Endodermal cell (in vitro differentiated cells): ENCODE measurements around the gene ZBTB45. TPM values are rescaled to one million over a fixed set of nuclear protein-coding genes. Genes with fewer than 3 reads are reported as not detected.

Experiments used
- DNase-seq: peaks from one replicate; pipeline ENCODE4 v3.0.0-alpha.2; 2017
- H3K27ac ChIP-seq: 2 replicates; pipeline ENCODE4 v1.5.1; 2013; ENCODE audit warnings: mild to moderate bottlenecking, low read depth, low read length, moderate library complexity
- H3K27me3 ChIP-seq: 2 replicates; pipeline ENCODE4 v1.6.1; 2013; ENCODE audit warnings: mild to moderate bottlenecking, low read length, moderate library complexity; ENCODE audit not compliant: insufficient read depth, control insufficient read depth, poor library complexity, severe bottlenecking
- H3K36me3 ChIP-seq: 2 replicates; pipeline ENCODE4 v1.7.0; 2013; ENCODE audit warnings: mild to moderate bottlenecking, low read length, moderate library complexity; ENCODE audit not compliant: control insufficient read depth, insufficient read depth
- H3K4me1 ChIP-seq: one replicate; pipeline ENCODE4 v1.7.0; 2013; ENCODE audit warnings: low read length; ENCODE audit not compliant: control insufficient read depth, insufficient read depth
- H3K4me3 ChIP-seq: 2 replicates; pipeline ENCODE4 v1.5.1; 2013; ENCODE audit warnings: mild to moderate bottlenecking, low read length, moderate library complexity
- H3K9ac ChIP-seq: 2 replicates; pipeline ENCODE4 v1.6.1; 2013; ENCODE audit warnings: mild to moderate bottlenecking, low read length, moderate library complexity; ENCODE audit not compliant: poor library complexity, severe bottlenecking; ENCODE audit errors: extremely low read depth
- H3K9me3 ChIP-seq: 2 replicates; pipeline ENCODE4 v1.6.1; 2013; ENCODE audit warnings: mild to moderate bottlenecking, low read length, moderate library complexity; ENCODE audit not compliant: control insufficient read depth
- H3K27ac Mint-ChIP-seq: 2 replicates; pipeline ENCODE4 v1.8.0; 2020; ENCODE audit warnings: mixed read lengths
- H3K27me3 Mint-ChIP-seq: 2 replicates; pipeline ENCODE4 v1.8.0; 2021; ENCODE audit warnings: mild to moderate bottlenecking, mixed read lengths; ENCODE audit not compliant: insufficient read depth
- H3K36me3 Mint-ChIP-seq: 2 replicates; pipeline ENCODE4 v1.8.0; 2020; ENCODE audit warnings: low read depth, mixed read lengths
- H3K4me1 Mint-ChIP-seq: 2 replicates; pipeline ENCODE4 v1.8.0; 2020; ENCODE audit warnings: mixed read lengths
- H3K4me3 Mint-ChIP-seq: 2 replicates; pipeline ENCODE4 v1.8.0; 2020; ENCODE audit warnings: mild to moderate bottlenecking, moderate library complexity, mixed read lengths
- H3K9me3 Mint-ChIP-seq: 2 replicates; pipeline ENCODE4 v1.8.0; 2020; ENCODE audit warnings: mild to moderate bottlenecking, mixed read lengths
- CTCF ChIP-seq: fragments of 200-600 bp; sonication (generic); conservative IDR thresholded peaks from 2 replicates; pipeline ENCODE4 v1.5.0; 2021; ENCODE audit warnings: antibody characterized with exemption, mild to moderate bottlenecking
- WGBS, 2 experiments: methylation state at CpG; one replicate each; pipeline versions ENCODE4 v1.1.5 to v1.1.7; 2013; ENCODE audit warnings: missing lambda C conversion rate in 2 of 2, mixed read lengths in 1 of 2; ENCODE audit not compliant: insufficient coverage in 1 of 2, insufficient read length in 1 of 2; 5-methylcytosine and 5-hydroxymethylcytosine counted together
- total RNA-seq, 2 donors: library from RNA; stranded (reverse); fragmentation: NEBNext Ultra II Directional in 1 of 2; extraction: Animal tissue kit (Norgen Biotek cat#: 25700) in 1 of 2; gene quantifications; 2 replicates in 1 of 2; 3 replicates in 1 of 2; pipeline ENCODE4 v1.2.1, GENCODE V29; 2021

Gene ZBTB45
- total RNA-seq, 2 donors from 2014 or later: 19.0 to 19.4 TPM

- H3K4me1 ChIP-seq: no peaks in the 10 kb centered on the region
- no peaks in the 10 kb centered on the region for H3K9me3 ChIP-seq
- peak overlapping the region; percentile 84 for H3K27ac ChIP-seq
- no peaks in the 10 kb centered on the region for H3K27me3 Mint-ChIP-seq
- H3K36me3 ChIP-seq: peaks cover 50% of the 10 kb centered on the region
- DNase-seq: no peak
- H3K27ac Mint-ChIP-seq: peak overlapping the region; percentile 99
- peak overlapping the region; percentile 86 for H3K4me3 ChIP-seq
- H3K4me3 Mint-ChIP-seq: peak overlapping the region; percentile 91
- no peaks in the 10 kb centered on the region for H3K27me3 ChIP-seq
- peaks cover 37% of the 10 kb centered on the region for H3K36me3 Mint-ChIP-seq
- no peak for TF ChIP-seq CTCF
- peak overlapping the region; percentile 23 for H3K9ac ChIP-seq
- H3K9me3 Mint-ChIP-seq: no peaks in the 10 kb centered on the region
- peaks cover 27% of the 10 kb centered on the region for H3K4me1 Mint-ChIP-seq
- WGBS, 2 experiments: 73 to 82% methylated on average over 4 of the region's 4 CpGs
These were observed 35.8 kb upstream of the ZBTB45 start for GRCh38 chr19:58555369-58555885.

- peak within 1 kb of the TSS; percentile 84 for H3K27ac ChIP-seq
- Mint-ChIP-seq H3K9me3 (no peaks in the 10 kb centered on the region), H3K27me3 (no peaks in the 10 kb centered on the region), H3K36me3 (peaks cover 43% of the 10 kb centered on the region), H3K4me1 (peaks cover 27% of the 10 kb centered on the region), H3K4me3 (peak within 1 kb of the TSS; percentile 96), H3K27ac (peak within 1 kb of the TSS; percentile 99)
- no peak for TF ChIP-seq CTCF
- WGBS, 2 experiments: 3 to 9% methylated on average over 41 to 69 of the region's 69 CpGs
- peak within 1 kb of the TSS; percentile 86 for H3K4me3 ChIP-seq
- DNase-seq: peak; percentile 99
- no peaks in the 10 kb centered on the region for H3K4me1 ChIP-seq
- no peaks in the 10 kb centered on the region for H3K27me3 ChIP-seq
- peaks cover 57% of the 10 kb centered on the region for H3K36me3 ChIP-seq
- H3K9me3 ChIP-seq: no peaks in the 10 kb centered on the region
- peak within 1 kb of the TSS; percentile 70 for H3K9ac ChIP-seq
These were observed 35.1 kb upstream of the ZBTB45 start, which contains the start of gene CHMP2A for GRCh38 chr19:58554494-58555368. CHMP2A (minus strand) TSS chr19:58555105; CDS start chr19:58554212, 893 bp downstream.

GRCh38 chr19:58553799-58554493 is 34.3 kb upstream of the ZBTB45 start:
- peaks cover 65% of the 10 kb centered on the region for H3K36me3 ChIP-seq
- peak overlapping the region; percentile 86 for H3K4me3 ChIP-seq
- Mint-ChIP-seq H3K9me3 (no peaks in the 10 kb centered on the region), H3K27ac (peak overlapping the region; percentile 99), H3K36me3 (peaks cover 48% of the 10 kb centered on the region), H3K4me3 (peak overlapping the region; percentile 91), H3K4me1 (peaks cover 27% of the 10 kb centered on the region), H3K27me3 (no peaks in the 10 kb centered on the region)
- H3K27ac ChIP-seq: peak overlapping the region; percentile 84
- no peaks in the 10 kb centered on the region for H3K4me1 ChIP-seq
- H3K9me3 ChIP-seq: no peaks in the 10 kb centered on the region
- 77 to 79% methylated on average over 15 to 18 of the region's 18 CpGs for WGBS, 2 experiments
- DNase-seq: peak; percentile 67
- no peaks in the 10 kb centered on the region for H3K27me3 ChIP-seq
- peak overlapping the region; percentile 70 for H3K9ac ChIP-seq
- TF ChIP-seq CTCF: no peak
